H1 (cell line): ENCODE results near the gene RMRP. TPM values are rescaled to one million over a fixed set of nuclear protein-coding genes. Genes with fewer than 3 reads are reported as not detected.

ENCODE experiments used
- BRCA1 ChIP-seq: IDR thresholded peaks from 2 replicates; pipeline ENCODE4 v1.6.1; 2012; ENCODE audit warnings: low read depth, low read length, improper control_type of control experiment
- EZH2 ChIP-seq: fragments of 200-600 bp; sonication (generic); IDR thresholded peaks from 2 replicates; pipeline ENCODE4 v1.7.1; 2012; ENCODE audit warnings: low read depth, mild to moderate bottlenecking, moderate library complexity, low read length, inconsistent platforms; ENCODE audit not compliant: severe bottlenecking
- GTF2F1 ChIP-seq: IDR thresholded peaks from 2 replicates; pipeline ENCODE4 v1.6.1; 2012; ENCODE audit warnings: low read depth, low read length, improper control_type of control experiment, borderline replicate concordance
- KDM5A ChIP-seq: fragments of 200-600 bp; IDR thresholded peaks from 2 replicates; pipeline ENCODE4 v1.7.1; 2012; ENCODE audit warnings: mild to moderate bottlenecking, low read length, inconsistent platforms, mixed read lengths
- MAX ChIP-seq: IDR thresholded peaks from 2 replicates; pipeline ENCODE4 v1.6.1; 2012; ENCODE audit warnings: inconsistent platforms
- SUZ12 ChIP-seq: fragments of 200-600 bp; sonication (generic); IDR thresholded peaks from 2 replicates; pipeline ENCODE4 v1.6.1; 2012; ENCODE audit warnings: mild to moderate bottlenecking, inconsistent platforms, low read length, moderate library complexity, mixed read lengths
- polyA plus RNA-seq, 7 experiments: library from polyadenylated mRNA; depleted of rRNA in 3 of 7; stranded (reverse) in 5 of 7; unstranded in 2 of 7; fragments of >200 nt in 5 of 7; fragments of 200-250 nt in 2 of 7; gene quantifications; 1 replicate in 5 of 7; 2 replicates in 1 of 7; 4 replicates in 1 of 7; pipeline versions ENCODE4 v1.2.1 to v1.2.3, GENCODE V29; 2011 to 2013; ENCODE audit warnings: missing spikeins in 2 of 7, mixed read lengths in 2 of 7
- total RNA-seq: library from RNA; stranded (reverse); fragmentation: NEBNext Ultra II Directional; extraction: Animal tissue kit (Norgen Biotek cat#: 25700); gene quantifications from 2 replicates; pipeline ENCODE4 v1.2.1, GENCODE V29; 2021
- TF ChIP-seq, protein P1 (sequence below): IDR thresholded peaks from 2 replicates; pipeline ENCODE4 v1.6.1; 2011; ENCODE audit warnings: low read depth, mild to moderate bottlenecking, low read length; ENCODE audit not compliant: insufficient read depth

Gene RMRP
- total and polyA plus RNA-seq, 2 of the 8 experiments (the other 6 are each of a cell fraction or from before 2014, with no cell fraction given), result 169 to 14,987 TPM

- TF ChIP-seq, protein P1, sequence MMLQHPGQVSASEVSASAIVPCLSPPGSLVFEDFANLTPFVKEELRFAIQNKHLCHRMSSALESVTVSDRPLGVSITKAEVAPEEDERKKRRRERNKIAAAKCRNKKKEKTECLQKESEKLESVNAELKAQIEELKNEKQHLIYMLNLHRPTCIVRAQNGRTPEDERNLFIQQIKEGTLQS, result no peak
- TF ChIP-seq GTF2F1 (no peak), EZH2 (no peak), MAX (no peak), BRCA1 (no peak), KDM5A (no peak), SUZ12 (no peak)
Observed at GRCh38 chr9:35619800-35620158, 38.0 kb downstream of the RMRP start (continued).
